GM18519 (cell line): Measurements from ENCODE around the gene C11orf98.

Source experiments
- ATAC-seq: cut with Tn5 transposase; IDR thresholded peaks from one replicate; pipeline ENCODE4 v1.9.1; 2021; ENCODE audit warnings: mild to moderate bottlenecking, moderate library complexity; ENCODE audit not compliant: unreplicated experiment, low FRiP score

Gene C11orf98

DNA sequence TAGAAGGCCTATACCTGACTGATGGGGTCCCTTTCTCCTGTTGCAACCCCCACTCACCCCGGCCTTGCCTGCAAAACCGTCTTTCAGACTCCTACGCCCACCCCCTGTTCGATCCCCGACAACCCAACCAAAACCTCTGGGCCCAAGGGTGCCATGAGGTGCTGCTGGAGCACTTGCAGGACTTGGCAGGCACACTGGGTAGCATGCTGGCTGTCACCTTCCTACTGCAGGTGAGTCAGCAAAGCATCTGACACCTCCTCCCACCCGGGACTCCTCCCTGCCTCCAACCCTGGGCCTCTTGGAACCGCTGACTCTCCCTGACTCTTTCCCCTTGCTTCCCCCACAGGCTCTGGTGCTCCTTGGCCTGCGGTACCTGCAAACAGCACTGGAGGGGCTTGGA, 50.7 kb downstream of the C11orf98 start:
- no peak for ATAC-seq

DNA sequence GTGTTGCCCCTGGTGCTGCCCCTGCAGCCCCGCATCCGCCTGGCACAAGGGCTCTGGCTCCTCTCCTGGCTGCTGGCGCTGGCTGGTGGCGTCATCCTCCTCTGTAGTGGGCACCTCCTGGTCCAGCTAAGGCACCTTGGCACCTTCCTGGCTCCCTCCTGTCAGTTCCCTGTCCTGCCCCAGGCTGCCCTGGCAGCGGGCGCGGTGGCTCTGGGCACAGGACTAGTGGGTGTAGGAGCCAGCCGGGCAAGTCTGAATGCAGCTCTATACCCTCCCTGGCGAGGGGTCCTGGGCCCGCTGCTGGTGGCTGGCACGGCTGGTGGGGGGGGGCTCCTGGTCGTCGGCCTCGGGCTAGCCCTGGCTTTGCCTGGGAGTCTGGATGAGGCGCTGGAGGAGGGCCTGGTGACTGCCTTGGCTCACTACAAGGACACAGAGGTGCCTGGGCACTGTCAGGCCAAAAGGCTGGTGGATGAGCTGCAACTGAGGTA, 51.7 kb downstream of the C11orf98 start:
- ATAC-seq: no peak
